Endodermal cell (in vitro differentiated cells): Measurements from ENCODE around the gene MLX. TPM values are rescaled to one million over a fixed set of nuclear protein-coding genes. Genes with fewer than 3 reads are reported as not detected.

Source experiments
- DNase-seq: peaks from one replicate; pipeline ENCODE4 v3.0.0-alpha.2; 2017
- H3K27ac ChIP-seq: 2 replicates; pipeline ENCODE4 v1.5.1; 2013; ENCODE audit warnings: mild to moderate bottlenecking, low read depth, low read length, moderate library complexity
- H3K27me3 ChIP-seq: 2 replicates; pipeline ENCODE4 v1.6.1; 2013; ENCODE audit warnings: mild to moderate bottlenecking, low read length, moderate library complexity; ENCODE audit not compliant: insufficient read depth, control insufficient read depth, poor library complexity, severe bottlenecking
- H3K36me3 ChIP-seq: 2 replicates; pipeline ENCODE4 v1.7.0; 2013; ENCODE audit warnings: mild to moderate bottlenecking, low read length, moderate library complexity; ENCODE audit not compliant: control insufficient read depth, insufficient read depth
- H3K4me1 ChIP-seq: one replicate; pipeline ENCODE4 v1.7.0; 2013; ENCODE audit warnings: low read length; ENCODE audit not compliant: control insufficient read depth, insufficient read depth
- H3K4me3 ChIP-seq: 2 replicates; pipeline ENCODE4 v1.5.1; 2013; ENCODE audit warnings: mild to moderate bottlenecking, low read length, moderate library complexity
- H3K9ac ChIP-seq: 2 replicates; pipeline ENCODE4 v1.6.1; 2013; ENCODE audit warnings: mild to moderate bottlenecking, low read length, moderate library complexity; ENCODE audit not compliant: poor library complexity, severe bottlenecking; ENCODE audit errors: extremely low read depth
- H3K9me3 ChIP-seq: 2 replicates; pipeline ENCODE4 v1.6.1; 2013; ENCODE audit warnings: mild to moderate bottlenecking, low read length, moderate library complexity; ENCODE audit not compliant: control insufficient read depth
- H3K27ac Mint-ChIP-seq: 2 replicates; pipeline ENCODE4 v1.8.0; 2020; ENCODE audit warnings: mixed read lengths
- H3K27me3 Mint-ChIP-seq: 2 replicates; pipeline ENCODE4 v1.8.0; 2021; ENCODE audit warnings: mild to moderate bottlenecking, mixed read lengths; ENCODE audit not compliant: insufficient read depth
- H3K36me3 Mint-ChIP-seq: 2 replicates; pipeline ENCODE4 v1.8.0; 2020; ENCODE audit warnings: low read depth, mixed read lengths
- H3K4me1 Mint-ChIP-seq: 2 replicates; pipeline ENCODE4 v1.8.0; 2020; ENCODE audit warnings: mixed read lengths
- H3K4me3 Mint-ChIP-seq: 2 replicates; pipeline ENCODE4 v1.8.0; 2020; ENCODE audit warnings: mild to moderate bottlenecking, moderate library complexity, mixed read lengths
- H3K9me3 Mint-ChIP-seq: 2 replicates; pipeline ENCODE4 v1.8.0; 2020; ENCODE audit warnings: mild to moderate bottlenecking, mixed read lengths
- WGBS, 2 experiments: methylation state at CpG; one replicate each; pipeline versions ENCODE4 v1.1.5 to v1.1.7; 2013; ENCODE audit warnings: missing lambda C conversion rate in 2 of 2, mixed read lengths in 1 of 2; ENCODE audit not compliant: insufficient coverage in 1 of 2, insufficient read length in 1 of 2; 5-methylcytosine and 5-hydroxymethylcytosine counted together
- total RNA-seq, 2 donors: library from RNA; stranded (reverse); fragmentation: NEBNext Ultra II Directional in 1 of 2; extraction: Animal tissue kit (Norgen Biotek cat#: 25700) in 1 of 2; gene quantifications; 2 replicates in 1 of 2; 3 replicates in 1 of 2; pipeline ENCODE4 v1.2.1, GENCODE V29; 2021
- TF ChIP-seq, protein P1 (sequence below): fragments of 200-600 bp; sonication (generic); conservative IDR thresholded peaks from 2 replicates; pipeline ENCODE4 v1.5.0; 2021; ENCODE audit warnings: antibody characterized with exemption, mild to moderate bottlenecking

The MLX gene
- total RNA-seq, 2 donors from 2014 or later = 37.1 to 38.5 TPM

DNA sequence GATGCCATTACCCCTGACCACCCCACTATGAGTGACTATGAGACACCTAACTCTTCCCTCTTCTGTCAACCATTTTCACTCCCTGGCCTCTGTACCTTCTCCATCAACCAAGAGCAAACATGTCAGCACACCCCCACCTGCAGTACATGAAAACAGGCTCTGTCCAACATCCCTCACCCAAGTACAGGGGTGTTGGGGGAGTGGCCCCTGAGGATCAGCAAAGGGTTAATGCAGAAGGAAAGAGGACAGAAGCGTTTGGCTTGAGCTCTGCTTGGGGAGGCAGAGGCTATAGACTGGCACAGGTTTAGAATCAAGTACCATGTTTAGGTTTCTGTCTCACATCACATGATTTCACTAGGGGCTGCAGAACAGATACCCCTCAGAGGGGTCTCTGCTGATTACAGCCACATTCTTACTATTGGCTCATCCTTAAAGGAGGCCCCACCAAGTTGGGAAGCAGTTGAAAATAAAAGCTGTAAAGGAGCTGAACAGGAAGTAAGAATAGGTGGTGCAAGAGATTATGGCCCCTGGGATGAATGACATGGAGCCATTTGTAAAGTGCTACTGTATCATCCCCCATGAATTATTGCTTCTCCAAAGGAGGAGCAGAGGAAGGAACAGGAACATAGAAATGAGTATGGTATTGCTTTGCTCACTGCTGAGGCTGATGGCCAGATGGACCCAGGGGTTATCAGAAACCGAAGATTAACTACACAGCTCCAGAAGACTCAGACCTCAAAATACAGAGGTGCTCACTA, 13.1 kb downstream of the MLX start:
- peaks cover 14% of the 10 kb centered on the region for H3K4me1 Mint-ChIP-seq
- Histone ChIP-seq H3K36me3 (peaks cover 61% of the 10 kb centered on the region), H3K4me1 (no peaks in the 10 kb centered on the region), H3K9me3 (no peaks in the 10 kb centered on the region), H3K9ac (no peak overlapping the region), H3K27ac (no peak overlapping the region), H3K4me3 (no peak overlapping the region), H3K27me3 (no peaks in the 10 kb centered on the region)
- DNase-seq = no peak
- TF ChIP-seq, protein P1, sequence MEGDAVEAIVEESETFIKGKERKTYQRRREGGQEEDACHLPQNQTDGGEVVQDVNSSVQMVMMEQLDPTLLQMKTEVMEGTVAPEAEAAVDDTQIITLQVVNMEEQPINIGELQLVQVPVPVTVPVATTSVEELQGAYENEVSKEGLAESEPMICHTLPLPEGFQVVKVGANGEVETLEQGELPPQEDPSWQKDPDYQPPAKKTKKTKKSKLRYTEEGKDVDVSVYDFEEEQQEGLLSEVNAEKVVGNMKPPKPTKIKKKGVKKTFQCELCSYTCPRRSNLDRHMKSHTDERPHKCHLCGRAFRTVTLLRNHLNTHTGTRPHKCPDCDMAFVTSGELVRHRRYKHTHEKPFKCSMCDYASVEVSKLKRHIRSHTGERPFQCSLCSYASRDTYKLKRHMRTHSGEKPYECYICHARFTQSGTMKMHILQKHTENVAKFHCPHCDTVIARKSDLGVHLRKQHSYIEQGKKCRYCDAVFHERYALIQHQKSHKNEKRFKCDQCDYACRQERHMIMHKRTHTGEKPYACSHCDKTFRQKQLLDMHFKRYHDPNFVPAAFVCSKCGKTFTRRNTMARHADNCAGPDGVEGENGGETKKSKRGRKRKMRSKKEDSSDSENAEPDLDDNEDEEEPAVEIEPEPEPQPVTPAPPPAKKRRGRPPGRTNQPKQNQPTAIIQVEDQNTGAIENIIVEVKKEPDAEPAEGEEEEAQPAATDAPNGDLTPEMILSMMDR = no peak
- WGBS, 2 experiments = 91 to 100% methylated on average over 1 to 2 of the region's 2 CpGs
- peak overlapping the region; percentile 62 for H3K27ac Mint-ChIP-seq
- no peaks in the 10 kb centered on the region for H3K9me3 Mint-ChIP-seq
- peaks cover 62% of the 10 kb centered on the region for H3K36me3 Mint-ChIP-seq
- H3K27me3 Mint-ChIP-seq = no peaks in the 10 kb centered on the region
- no peak overlapping the region for H3K4me3 Mint-ChIP-seq

DNA sequence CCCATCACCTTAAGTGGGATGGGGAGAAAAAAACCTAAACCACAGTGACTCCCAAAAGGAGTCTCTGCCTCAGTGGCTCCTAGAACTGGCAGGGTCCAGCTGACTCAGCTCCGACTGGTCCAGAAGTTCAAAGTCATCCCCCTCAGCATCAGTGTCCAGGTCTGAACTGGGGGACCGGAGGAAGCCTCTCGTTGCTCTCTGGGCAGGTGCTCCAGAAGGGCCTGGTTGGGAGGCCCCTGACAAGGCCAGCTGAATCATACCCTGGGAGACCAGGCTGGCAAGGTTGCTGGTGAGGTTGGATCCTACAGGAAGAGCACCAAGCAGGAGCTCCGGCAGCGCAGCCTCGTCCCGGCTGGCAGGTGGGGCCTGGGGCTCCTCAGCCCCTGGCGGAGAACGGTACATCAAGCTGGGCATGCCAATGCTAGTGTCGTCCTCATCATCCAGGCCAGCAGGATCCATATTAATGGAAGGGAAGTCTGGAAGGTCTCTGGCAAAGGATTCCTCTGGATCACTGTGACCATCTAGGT, 14.9 kb downstream of the MLX start:
- peaks cover 5% of the 10 kb centered on the region for H3K4me1 Mint-ChIP-seq
- no peak overlapping the region for H3K4me3 ChIP-seq
- no peak overlapping the region for H3K9ac ChIP-seq
- H3K36me3 Mint-ChIP-seq = peaks cover 54% of the 10 kb centered on the region
- WGBS, 2 experiments = 96 to 98% methylated on average over 10 of the region's 10 CpGs
- no peak overlapping the region for H3K27ac Mint-ChIP-seq
- peaks cover 66% of the 10 kb centered on the region for H3K36me3 ChIP-seq
- DNase-seq = no peak
- no peaks in the 10 kb centered on the region for H3K4me1 ChIP-seq
- H3K27me3 Mint-ChIP-seq = no peaks in the 10 kb centered on the region
- no peaks in the 10 kb centered on the region for H3K9me3 Mint-ChIP-seq
- no peaks in the 10 kb centered on the region for H3K27me3 ChIP-seq
- H3K9me3 ChIP-seq = no peaks in the 10 kb centered on the region
- no peak overlapping the region for H3K27ac ChIP-seq
- TF ChIP-seq, protein P1 = no peak
- H3K4me3 Mint-ChIP-seq = no peak overlapping the region

DNA sequence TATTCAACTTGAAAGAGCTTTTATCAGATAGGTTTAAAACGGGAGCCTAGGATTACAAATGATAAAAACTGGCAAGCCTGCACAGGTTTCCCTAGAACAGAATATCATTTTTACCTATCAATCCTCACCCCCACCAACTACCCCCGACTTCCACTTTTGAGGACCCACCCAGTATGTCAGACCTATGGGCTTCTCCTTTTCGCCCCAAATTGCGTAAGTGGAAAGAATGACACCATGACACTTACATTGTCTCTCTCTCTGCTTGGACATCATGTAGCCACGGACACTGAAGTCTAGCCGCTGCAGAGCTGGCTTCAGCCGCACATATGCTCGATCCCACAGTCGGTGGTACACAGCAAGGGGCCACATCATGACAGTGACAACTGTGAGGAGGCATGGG, 18.0 kb downstream of the MLX start:
- TF ChIP-seq, protein P1 = no peak
- Histone ChIP-seq H3K9ac (no peak overlapping the region), H3K36me3 (peaks cover 81% of the 10 kb centered on the region), H3K4me3 (no peak overlapping the region), H3K27me3 (no peaks in the 10 kb centered on the region), H3K9me3 (no peaks in the 10 kb centered on the region), H3K4me1 (no peaks in the 10 kb centered on the region), H3K27ac (no peak overlapping the region)
- H3K27me3 Mint-ChIP-seq = no peaks in the 10 kb centered on the region
- DNase-seq = no peak
- no peaks in the 10 kb centered on the region for H3K4me1 Mint-ChIP-seq
- H3K4me3 Mint-ChIP-seq = no peak overlapping the region
- peaks cover 68% of the 10 kb centered on the region for H3K36me3 Mint-ChIP-seq
- WGBS, 2 experiments = 90% methylated on average over 6 to 8 of the region's 9 CpGs
- no peak overlapping the region for H3K27ac Mint-ChIP-seq
- no peaks in the 10 kb centered on the region for H3K9me3 Mint-ChIP-seq
